Measurements from ENCODE around the gene SPATA31D4.

Gene SPATA31D4

DNA sequence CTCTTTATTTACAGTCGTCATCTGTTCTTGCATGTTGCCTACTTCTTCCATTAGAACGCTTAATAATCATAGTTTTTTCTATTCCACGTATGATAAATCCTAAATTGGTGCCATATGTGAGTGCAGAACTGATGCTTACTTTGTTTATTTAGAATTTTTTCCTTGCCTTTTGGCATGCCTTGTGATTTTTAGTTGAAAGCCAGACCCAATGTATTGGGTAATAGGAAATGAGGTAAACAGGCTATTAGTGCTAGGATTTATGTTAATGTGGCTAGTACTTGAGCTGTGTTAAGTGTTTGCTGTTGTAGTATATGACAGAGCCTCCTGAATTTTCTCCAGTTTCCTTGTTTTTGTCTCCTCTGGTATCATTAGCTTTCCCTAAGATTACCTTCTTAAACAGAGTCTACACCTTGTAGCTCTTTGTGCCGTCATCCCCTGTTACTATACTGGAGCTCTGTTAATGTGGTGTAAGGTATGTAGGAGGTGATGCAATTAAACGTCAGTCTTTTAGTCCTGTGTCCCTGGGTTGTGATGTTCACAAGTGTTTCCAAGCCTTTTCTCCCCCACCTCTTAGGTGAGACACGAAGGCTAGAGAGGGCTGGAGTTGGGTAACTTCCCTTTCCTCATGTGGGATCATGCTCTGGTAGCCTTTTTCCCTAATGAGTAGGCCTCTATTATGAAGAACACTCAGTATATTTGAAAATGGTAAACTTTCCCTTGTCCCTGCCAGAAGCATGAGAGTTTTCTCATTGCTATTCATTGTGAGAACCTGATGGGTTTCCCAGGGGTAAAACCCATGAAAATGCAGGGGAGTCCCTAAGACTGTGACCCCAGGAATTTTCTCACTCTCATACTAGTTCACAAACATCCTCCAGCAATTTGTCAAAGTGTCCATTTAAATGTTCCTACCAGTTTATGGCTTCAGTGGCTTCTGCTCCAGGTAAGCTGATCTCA lies 36.3 kb downstream of the SPATA31D4 start:
- DNase-seq (ENCODE audit: low spot score): no peak

DNA sequence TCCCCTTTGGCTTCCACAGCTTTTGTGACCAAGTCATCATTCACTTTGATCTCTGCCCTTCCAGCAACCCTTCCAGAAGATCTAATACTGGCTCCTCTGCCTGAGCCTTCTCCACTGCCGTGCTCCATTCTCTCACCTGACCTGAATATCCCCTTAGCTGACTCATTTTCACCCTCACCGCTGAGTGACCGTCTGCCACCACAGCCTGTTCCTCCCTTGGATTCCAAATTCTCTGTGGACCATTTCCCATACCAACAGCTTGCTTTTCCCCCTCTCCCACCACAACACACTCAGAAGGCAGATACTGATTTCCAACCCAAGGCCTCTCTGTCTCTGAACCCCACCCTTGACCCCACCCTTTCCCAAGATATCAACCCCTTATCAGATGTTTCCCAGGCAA lies 39.8 kb downstream of the SPATA31D4 start:
- DNase-seq (ENCODE audit: low spot score): no peak

DNA sequence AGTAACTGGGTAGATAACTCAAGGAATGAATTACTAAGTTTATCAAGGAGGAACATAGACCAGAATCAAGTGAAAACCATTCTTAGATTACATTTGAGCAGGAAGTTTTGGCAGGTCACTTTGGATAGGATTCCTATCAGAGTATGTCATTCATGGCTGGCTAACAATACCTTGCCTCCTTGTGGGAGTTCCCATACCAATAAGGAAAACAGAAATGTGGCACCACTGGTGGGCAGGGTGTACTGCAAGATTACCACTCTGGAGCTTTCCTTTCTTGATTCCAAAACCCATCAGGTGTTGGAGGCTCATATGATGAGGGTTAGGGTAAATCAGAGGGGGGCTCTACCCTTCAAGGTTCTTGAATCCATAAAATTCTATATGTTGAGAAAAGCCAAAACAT lies 41.7 kb downstream of the SPATA31D4 start:
- no peak for DNase-seq (ENCODE audit: low spot score)

DNA sequence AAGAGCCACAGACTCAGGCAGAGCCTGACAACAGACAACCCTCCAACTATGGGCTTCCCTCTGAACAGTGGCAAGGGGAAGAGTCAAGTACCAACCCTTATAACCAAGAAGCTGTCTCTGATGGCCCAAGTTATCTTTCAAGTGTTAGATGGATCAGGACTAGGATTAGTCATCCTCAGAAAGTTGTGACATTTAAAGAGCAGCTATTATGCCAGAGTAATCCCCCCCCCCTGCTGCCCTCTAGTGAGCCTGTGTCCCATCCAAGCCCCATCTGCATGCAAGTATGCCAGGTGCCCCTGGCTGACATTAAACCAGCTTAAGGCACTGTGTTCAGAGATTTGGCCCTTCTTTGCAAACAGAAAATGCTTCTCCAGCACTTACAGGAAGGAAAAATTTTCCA lies 43.5 kb downstream of the SPATA31D4 start:
- DNase-seq (ENCODE audit: low spot score): no peak

DNA sequence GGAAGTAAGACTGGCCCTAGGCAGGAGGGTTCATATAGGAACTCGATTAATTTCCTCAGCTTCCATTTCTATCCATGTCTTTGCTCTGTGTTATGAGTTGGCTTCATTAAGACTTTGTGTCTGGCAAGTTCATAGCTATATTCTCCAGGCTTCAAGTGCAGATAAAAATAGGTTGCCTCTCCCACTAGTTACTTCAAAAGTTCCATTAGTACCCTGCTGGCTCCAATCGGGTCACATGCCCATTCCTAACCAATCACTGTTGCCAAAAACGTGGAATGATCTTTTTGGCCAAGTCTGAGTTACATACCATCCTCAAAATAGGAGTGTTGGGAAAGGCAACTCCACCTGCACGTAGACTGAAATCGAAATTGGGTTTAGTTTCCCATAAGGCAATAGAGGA lies 46.5 kb downstream of the SPATA31D4 start:
- no peak for DNase-seq (ENCODE audit: low spot score)

DNA sequence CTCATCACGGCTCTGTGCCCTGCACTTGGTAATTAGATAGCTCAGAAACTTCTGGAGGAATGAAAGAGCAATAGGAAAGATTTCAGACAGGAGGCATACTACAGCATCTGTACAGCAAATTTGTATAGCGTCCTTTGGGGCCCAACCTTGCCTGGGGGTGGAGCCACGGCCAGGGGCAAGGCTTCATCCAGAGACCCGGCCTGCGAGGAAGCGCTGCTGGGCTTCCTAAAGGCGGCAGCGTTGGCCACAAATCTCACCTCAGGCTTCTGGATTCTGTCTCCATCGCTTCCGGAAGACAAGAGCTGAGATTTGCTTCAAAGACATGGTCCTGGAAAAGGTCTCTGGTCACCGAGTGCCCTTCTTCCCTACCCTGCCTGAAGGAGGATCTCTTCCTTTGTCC lies 48.1 kb downstream of the SPATA31D4 start:
- no peak for DNase-seq (ENCODE audit: low spot score)

DNA sequence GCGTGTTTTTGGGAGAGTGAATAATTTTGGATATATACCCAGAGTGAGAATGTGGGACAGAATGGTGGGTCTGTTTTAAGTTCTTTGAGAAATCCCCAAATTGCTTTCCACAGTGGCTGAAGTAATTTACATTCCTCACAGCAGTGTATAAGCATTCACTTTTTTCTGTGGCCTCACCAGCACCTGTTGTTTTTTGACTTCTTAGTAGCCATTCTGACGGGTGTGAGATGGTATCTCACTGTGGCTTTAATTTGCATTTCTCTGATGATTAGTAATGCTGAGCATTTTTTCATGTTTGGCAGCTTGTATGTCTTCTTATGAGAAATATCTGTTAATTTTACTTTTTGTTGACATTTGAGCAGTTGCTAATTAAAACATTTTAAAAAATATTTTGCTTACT lies 51.0 kb downstream of the SPATA31D4 start:
- no peak for DNase-seq (ENCODE audit: low spot score)

DNA sequence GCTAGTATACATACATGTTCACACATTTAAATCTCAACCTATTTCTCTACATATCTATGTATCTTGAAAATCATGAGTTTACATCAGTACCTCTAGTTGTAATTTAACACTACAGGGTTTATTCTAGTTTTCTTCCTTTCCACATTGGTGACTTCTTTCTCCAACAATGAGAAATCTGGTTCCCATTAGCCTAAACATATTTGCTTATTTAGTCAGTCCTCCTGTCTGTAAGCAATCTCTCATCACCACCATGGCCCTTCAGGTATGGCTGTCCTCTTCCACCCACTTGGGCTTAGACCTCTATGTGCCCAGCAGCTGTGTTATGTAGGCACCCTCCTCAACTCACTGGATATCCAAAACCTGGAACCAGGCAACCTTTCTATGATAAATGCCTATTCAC lies 52.3 kb downstream of the SPATA31D4 start:
- DNase-seq (ENCODE audit: low spot score): no peak

DNA sequence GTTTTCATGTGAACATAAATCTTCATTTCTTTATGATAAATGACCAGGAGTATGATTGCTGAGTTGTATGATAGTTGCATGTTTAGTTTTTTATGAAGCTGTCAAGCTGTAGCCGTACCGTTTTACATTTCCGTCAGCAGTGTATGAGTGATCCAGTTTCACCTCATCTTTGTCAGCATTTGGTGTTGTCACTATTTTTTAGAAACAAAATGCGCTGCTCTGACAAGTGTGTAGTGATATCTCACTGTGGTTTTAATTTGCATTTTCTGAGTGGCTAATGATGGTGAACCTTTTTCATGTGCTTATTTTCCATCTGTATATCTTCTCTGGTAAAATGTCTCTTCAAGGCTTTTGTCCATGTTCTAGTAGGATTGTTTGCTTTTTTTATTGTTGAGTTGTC lies 53.7 kb downstream of the SPATA31D4 start:
- DNase-seq (ENCODE audit: low spot score): no peak
